Natural killer cell (primary cell): ENCODE data around the gene EP400. TPM values are rescaled to one million over a fixed set of nuclear protein-coding genes. Genes with fewer than 3 reads are reported as not detected.
"Not testable (repeated sequence)": the region's sequence is repeated elsewhere in the genome, so short reads cannot be mapped to it uniquely, and the experiment has no call there.

Experiments
- ATAC-seq, 3 donors: fragments of 150-1000 bp in 2 of 3; fragments of 200-7000 bp in 1 of 3; cut with Tn5 transposase; 1 replicate in 1 of 3; 2 replicates in 2 of 3; pipeline ENCODE4 v1.10.0; 2021; ENCODE audit warnings: mild to moderate bottlenecking in 2 of 3, moderate library complexity in 2 of 3
- DNase-seq, 2 donors: peaks; one replicate each; pipeline versions ENCODE4 v3.0.0 to v3.0.0-alpha.2; 2013 to 2021; ENCODE audit warnings: mixed read lengths in 1 of 2
- H3K27ac ChIP-seq: one replicate; pipeline ENCODE4 v1.5.1; 2013; ENCODE audit warnings: mild to moderate bottlenecking, low read length
- H3K27me3 ChIP-seq: one replicate; pipeline ENCODE4 v1.6.1; 2013; ENCODE audit warnings: low read length; ENCODE audit not compliant: control insufficient read depth, insufficient read depth
- H3K36me3 ChIP-seq: one replicate; pipeline ENCODE4 v1.6.1; 2013; ENCODE audit warnings: low read length; ENCODE audit not compliant: control insufficient read depth, insufficient read depth
- H3K4me1 ChIP-seq: one replicate; pipeline ENCODE4 v1.6.1; 2013; ENCODE audit warnings: low read length; ENCODE audit not compliant: control insufficient read depth, insufficient read depth
- H3K4me3 ChIP-seq: one replicate; pipeline ENCODE4 v1.5.1; 2013; ENCODE audit warnings: low read length
- H3K9me3 ChIP-seq: one replicate; pipeline ENCODE4 v1.6.1; 2013; ENCODE audit warnings: low read length; ENCODE audit not compliant: control insufficient read depth, insufficient read depth
- H3K27ac Mint-ChIP-seq, 2 donors: one replicate each; pipeline ENCODE4 v1.8.0; 2022; ENCODE audit warnings: mild to moderate bottlenecking in 2 of 2, mixed read lengths in 2 of 2, moderate library complexity in 1 of 2
- H3K27me3 Mint-ChIP-seq, 2 donors: one replicate each; pipeline ENCODE4 v1.8.0; 2022; ENCODE audit warnings: low read depth in 2 of 2, mixed read lengths in 2 of 2
- H3K36me3 Mint-ChIP-seq: one replicate; pipeline ENCODE4 v1.8.0; 2022; ENCODE audit warnings: mixed read lengths
- H3K4me1 Mint-ChIP-seq, 2 donors: one replicate each; pipeline ENCODE4 v1.8.0; 2022; ENCODE audit warnings: mixed read lengths in 2 of 2
- H3K4me3 Mint-ChIP-seq: one replicate; pipeline ENCODE4 v1.8.0; 2022; ENCODE audit warnings: mild to moderate bottlenecking, moderate library complexity, mixed read lengths
- H3K9me3 Mint-ChIP-seq, 2 donors: one replicate each; pipeline ENCODE4 v1.8.0; 2022; ENCODE audit warnings: mixed read lengths in 2 of 2
- CTCF ChIP-seq: fragments of 200-600 bp; IDR thresholded peaks from one replicate; pipeline ENCODE4 v1.8.0; 2022; ENCODE audit warnings: antibody characterized with exemption
- WGBS: methylation state at CpG from one replicate; pipeline ENCODE4 v1.1.7; 2013; ENCODE audit warnings: missing lambda C conversion rate; ENCODE audit not compliant: insufficient coverage; 5-methylcytosine and 5-hydroxymethylcytosine counted together
- intact Hi-C: fragments of 100-400 bp; cut with micrococcal nuclease; formaldehyde crosslinking; loops from one replicate; pipeline ENCODE4 v1.14.2; 2022
- total RNA-seq, 4 donors: library from RNA; stranded (reverse); fragments of 120-200 nt in 1 of 4; gene quantifications; one replicate each; pipeline versions ENCODE4 v1.2.3 to v1.2.4, GENCODE V29; 2013 to 2022

The EP400 gene
- total RNA-seq, 3 donors from 2014 or later (not counting 1 experiment from before 2014, with no cell fraction given), result 62.8 to 81.1 (median 80.1) TPM

GRCh38 chr12:131954460-131954859 lies 4.7 kb downstream of the EP400 start:
- H3K36me3 ChIP-seq, intact Hi-C loops, H3K4me3 Mint-ChIP-seq, H3K27me3 Mint-ChIP-seq, H3K27ac ChIP-seq, H3K27ac Mint-ChIP-seq, H3K9me3 Mint-ChIP-seq, H3K9me3 ChIP-seq, ATAC-seq, H3K27me3 ChIP-seq, DNase-seq, H3K4me3 ChIP-seq, H3K36me3 Mint-ChIP-seq: not testable (repeated sequence)
- peaks cover 26% of the 10 kb centered on the region for H3K4me1 ChIP-seq
- 96% methylated on average over 13 of the region's 13 CpGs for whole genome bisulfite sequencing
- peaks cover 41 to 53% of the 10 kb centered on the region in 2 donors for H3K4me1 Mint-ChIP-seq

GRCh38 chr12:131959116-131959515 lies 9.4 kb downstream of the EP400 start:
- 89% methylated on average over 4 of the region's 4 CpGs for WGBS
- Histone ChIP-seq H3K4me1 (peaks cover 14% of the 10 kb centered on the region), H3K27ac (no peak overlapping the region), H3K4me3 (no peak overlapping the region), H3K9me3 (no peaks in the 10 kb centered on the region), H3K27me3 (no peaks in the 10 kb centered on the region), H3K36me3 (peaks cover 10% of the 10 kb centered on the region)
- Mint-ChIP-seq H3K4me1 (peaks cover 59 to 66% of the 10 kb centered on the region in 2 donors), H3K36me3 (peaks cover 7% of the 10 kb centered on the region), H3K27ac (peak overlapping the region in 1 of 2 donors; percentile 70), H3K4me3 (no peak overlapping the region), H3K9me3 (no peaks in the 10 kb centered on the region), H3K27me3 (no peaks in the 10 kb centered on the region)
- no peak for TF ChIP-seq CTCF
- ATAC-seq (no peak), DNase-seq (no peak)
- intact Hi-C loops, result no loop called here

DNA sequence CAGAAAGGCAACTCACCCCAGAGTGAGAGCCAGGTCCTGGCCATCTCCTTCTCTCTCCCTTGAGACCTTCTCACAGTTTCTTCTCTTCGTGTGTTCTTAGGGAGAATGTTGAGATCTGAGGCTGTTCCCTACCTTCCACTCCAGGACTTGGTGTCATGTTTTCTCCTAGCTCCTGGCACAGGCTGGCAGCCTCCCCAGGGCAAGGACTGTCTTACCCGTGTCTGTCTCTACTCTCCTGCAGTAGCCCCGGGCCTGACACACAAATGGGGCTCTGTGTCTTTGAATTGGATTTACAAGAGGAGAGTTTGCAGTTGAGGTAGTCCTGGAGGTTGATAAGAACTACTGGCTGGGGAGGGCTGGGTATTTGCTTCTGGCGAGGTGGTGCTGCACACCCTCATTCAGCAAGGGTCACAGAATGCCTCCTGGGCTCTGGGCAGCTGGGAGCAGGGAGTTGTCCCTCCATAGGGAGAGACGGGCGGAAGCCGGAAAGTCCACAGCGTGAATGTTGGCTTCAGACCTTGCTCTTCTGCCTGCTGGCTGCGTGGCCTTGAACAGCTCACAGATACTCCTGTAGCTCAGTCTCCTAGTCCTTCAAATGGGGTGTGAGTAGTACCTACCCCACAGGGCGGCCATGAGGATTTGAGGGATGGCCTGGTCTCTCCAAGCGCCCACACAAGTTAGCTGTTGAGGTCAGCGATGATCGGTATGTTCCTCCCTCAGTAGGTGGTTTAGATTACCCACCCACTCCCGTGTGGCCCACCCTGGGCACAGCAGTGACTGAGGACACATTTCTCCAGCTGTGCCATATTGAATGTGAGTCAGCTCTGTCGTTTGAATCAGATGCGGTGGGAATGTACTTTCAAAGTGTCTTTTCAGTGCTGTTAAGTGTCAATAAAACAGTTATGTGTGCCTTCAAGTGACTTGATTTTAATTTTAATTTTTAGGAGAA lies 10.2 kb downstream of the EP400 start:
- Histone ChIP-seq H3K4me1 (peaks cover 14% of the 10 kb centered on the region), H3K27ac (no peak overlapping the region), H3K27me3 (no peaks in the 10 kb centered on the region), H3K9me3 (no peaks in the 10 kb centered on the region), H3K4me3 (no peak overlapping the region), H3K36me3 (peaks cover 10% of the 10 kb centered on the region)
- Mint-ChIP-seq H3K27ac (peak overlapping the region in 1 of 2 donors; percentile 70), H3K36me3 (peaks cover 7% of the 10 kb centered on the region), H3K4me3 (no peak overlapping the region), H3K9me3 (no peaks in the 10 kb centered on the region), H3K27me3 (no peaks in the 10 kb centered on the region), H3K4me1 (peaks cover 63 to 66% of the 10 kb centered on the region in 2 donors)
- no peak for ATAC-seq
- intact Hi-C loops, result no loop called here
- 95% methylated on average over 16 of the region's 16 CpGs for WGBS
- no peak for TF ChIP-seq CTCF
- DNase-seq, result no peak

- intact Hi-C loops, ATAC-seq: not testable (repeated sequence)
These were observed 11.0 kb downstream of the EP400 start for GRCh38 chr12:131960590-131961325.

DNA sequence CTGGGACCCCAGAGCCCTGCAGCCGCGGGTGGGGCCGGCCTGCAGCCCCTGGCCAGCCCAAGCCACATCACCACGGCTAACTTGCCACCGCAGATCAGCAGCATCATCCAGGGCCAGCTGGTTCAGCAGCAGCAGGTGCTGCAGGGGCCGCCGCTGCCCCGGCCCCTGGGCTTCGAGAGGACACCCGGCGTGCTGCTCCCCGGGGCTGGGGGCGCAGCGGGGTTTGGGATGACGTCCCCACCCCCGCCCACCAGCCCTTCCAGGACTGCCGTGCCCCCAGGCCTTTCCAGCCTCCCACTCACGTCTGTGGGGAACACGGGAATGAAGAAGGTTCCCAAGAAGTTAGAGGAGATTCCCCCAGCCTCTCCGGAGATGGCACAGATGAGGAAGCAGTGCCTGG lies 11.6 kb downstream of the EP400 start:
- DNase-seq, H3K27me3 Mint-ChIP-seq, ATAC-seq, H3K36me3 Mint-ChIP-seq, H3K9me3 Mint-ChIP-seq, H3K27ac ChIP-seq, intact Hi-C loops, H3K4me3 Mint-ChIP-seq, H3K4me3 ChIP-seq, H3K27me3 ChIP-seq, H3K36me3 ChIP-seq, H3K9me3 ChIP-seq: not testable (repeated sequence)
- Mint-ChIP-seq H3K4me1 (peaks cover 64 to 66% of the 10 kb centered on the region in 2 donors), H3K27ac (peak overlapping the region; percentile 44 to 71)
- peaks cover 14% of the 10 kb centered on the region for H3K4me1 ChIP-seq
- WGBS, result 100% methylated on average over 3 of the region's 20 CpGs

More at GRCh38 chr12:131960590-131961325, 11.0 kb downstream of the EP400 start:
- 97% methylated on average over 18 of the region's 30 CpGs for WGBS
- H3K27ac Mint-ChIP-seq, DNase-seq, H3K9me3 Mint-ChIP-seq, H3K9me3 ChIP-seq, H3K27me3 ChIP-seq, H3K36me3 Mint-ChIP-seq, H3K27me3 Mint-ChIP-seq, H3K27ac ChIP-seq, H3K4me3 Mint-ChIP-seq, H3K36me3 ChIP-seq, H3K4me3 ChIP-seq: not testable (repeated sequence)
- peaks cover 14% of the 10 kb centered on the region for H3K4me1 ChIP-seq
- H3K4me1 Mint-ChIP-seq, result peaks cover 69 to 72% of the 10 kb centered on the region in 2 donors
